Thyroid gland (tissue), 4 donors: ENCODE results near the gene CEP250.

ENCODE experiments used
- POLR2A ChIP-seq, 2 donors: fragments of 450-650 bp; IDR thresholded peaks; one replicate each; pipeline ENCODE4 v1.6.1; 2017; ENCODE audit warnings: antibody characterized with exemption in 2 of 2, mild to moderate bottlenecking in 2 of 2, moderate library complexity in 1 of 2
- TF ChIP-seq, protein P1 (sequence below), 6 experiments: fragments of 200-600 bp in 3 of 6; fragments of 450-650 bp in 3 of 6; sonication (generic) in 3 of 6; IDR thresholded peaks; one replicate each; pipeline ENCODE4 v1.5.1; 2016 to 2019; ENCODE audit warnings: antibody characterized with exemption in 6 of 6, mild to moderate bottlenecking in 2 of 6, inconsistent platforms in 1 of 6, moderate library complexity in 1 of 6

DNA sequence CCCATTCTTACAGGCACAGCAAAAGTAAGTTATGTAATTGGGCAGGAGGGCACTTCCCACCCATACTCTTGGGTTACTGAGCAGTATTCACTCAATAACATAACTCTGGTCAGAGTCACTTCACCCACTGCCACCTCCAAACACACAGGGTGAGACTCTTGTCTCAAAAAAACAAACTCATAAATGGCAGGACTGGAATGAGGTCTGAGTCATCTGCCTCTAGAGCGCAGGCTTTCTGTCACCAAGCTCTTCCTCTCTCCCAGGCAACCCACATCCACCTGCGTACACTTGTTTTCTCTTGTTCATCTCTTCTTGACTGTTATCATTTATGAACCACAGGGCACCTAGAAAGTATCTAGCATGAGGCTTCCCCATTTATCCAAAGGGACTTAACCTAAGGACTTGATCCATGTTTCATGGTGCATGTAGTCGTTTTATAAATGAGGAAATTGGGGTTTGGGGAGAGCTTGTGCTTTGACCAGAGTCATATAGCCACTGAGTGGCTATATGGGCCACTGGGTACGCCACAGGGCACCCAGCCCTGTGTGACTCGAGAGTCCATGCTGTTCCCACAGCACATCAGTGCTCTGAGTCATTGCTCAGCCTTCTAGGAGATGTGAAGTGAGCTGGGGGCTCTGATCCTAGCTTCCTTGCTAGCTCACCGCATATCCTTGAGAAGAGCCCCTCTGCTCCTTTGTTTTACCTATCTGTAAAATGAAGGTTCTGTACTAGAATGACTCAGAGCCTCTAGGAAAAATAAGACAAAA lies 51.7 kb downstream of the CEP250 start:
- TF ChIP-seq, protein P1, sequence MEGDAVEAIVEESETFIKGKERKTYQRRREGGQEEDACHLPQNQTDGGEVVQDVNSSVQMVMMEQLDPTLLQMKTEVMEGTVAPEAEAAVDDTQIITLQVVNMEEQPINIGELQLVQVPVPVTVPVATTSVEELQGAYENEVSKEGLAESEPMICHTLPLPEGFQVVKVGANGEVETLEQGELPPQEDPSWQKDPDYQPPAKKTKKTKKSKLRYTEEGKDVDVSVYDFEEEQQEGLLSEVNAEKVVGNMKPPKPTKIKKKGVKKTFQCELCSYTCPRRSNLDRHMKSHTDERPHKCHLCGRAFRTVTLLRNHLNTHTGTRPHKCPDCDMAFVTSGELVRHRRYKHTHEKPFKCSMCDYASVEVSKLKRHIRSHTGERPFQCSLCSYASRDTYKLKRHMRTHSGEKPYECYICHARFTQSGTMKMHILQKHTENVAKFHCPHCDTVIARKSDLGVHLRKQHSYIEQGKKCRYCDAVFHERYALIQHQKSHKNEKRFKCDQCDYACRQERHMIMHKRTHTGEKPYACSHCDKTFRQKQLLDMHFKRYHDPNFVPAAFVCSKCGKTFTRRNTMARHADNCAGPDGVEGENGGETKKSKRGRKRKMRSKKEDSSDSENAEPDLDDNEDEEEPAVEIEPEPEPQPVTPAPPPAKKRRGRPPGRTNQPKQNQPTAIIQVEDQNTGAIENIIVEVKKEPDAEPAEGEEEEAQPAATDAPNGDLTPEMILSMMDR (IDR thresholded peaks at IDR 0.05): no peak
- no peak for TF ChIP-seq POLR2A (IDR thresholded peaks at IDR 0.05)
